ENCODE results near the gene RGR.

Gene RGR

GRCh38 chr10:84208023-84208422, 36.8 kb upstream of the RGR start:
- FAIRE-seq = no peak

GRCh38 chr10:84211566-84211965, 33.3 kb upstream of the RGR start:
- TF ChIP-seq CTCF (IDR thresholded peaks at IDR 0.05; ENCODE audit: insufficient read depth, missing control alignments) = no peak
- DNase-seq (ENCODE audit: insufficient read length, low spot score) (no peak), FAIRE-seq (no peak)

More at GRCh38 chr10:84208023-84208422, 36.8 kb upstream of the RGR start:
- no peak for DNase-seq (ENCODE audit: insufficient read length, low spot score)
- no peak for TF ChIP-seq CTCF (IDR thresholded peaks at IDR 0.05; ENCODE audit: insufficient read depth, missing control alignments)

DNA sequence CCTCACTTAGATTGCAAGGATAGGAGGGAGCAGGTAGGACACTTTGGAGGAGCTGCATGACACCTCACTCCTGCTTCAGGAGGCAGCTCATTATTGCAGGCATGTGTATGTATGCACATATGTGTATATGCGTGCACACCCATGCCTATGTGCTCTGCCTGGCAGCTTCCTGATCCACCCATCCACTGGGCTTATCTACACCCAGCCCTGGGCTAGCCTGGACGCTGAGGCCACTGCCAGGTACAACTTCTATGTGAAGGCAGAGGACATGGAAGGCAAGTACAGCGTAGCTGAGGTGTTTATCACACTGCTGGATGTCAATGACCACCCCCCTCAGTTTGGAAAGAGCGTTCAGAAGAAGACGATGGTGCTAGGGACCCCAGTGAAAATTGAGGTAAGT, 32.8 kb upstream of the RGR start:
- no peak for TF ChIP-seq CTCF (IDR thresholded peaks at IDR 0.05; ENCODE audit: insufficient read depth, missing control alignments)
- no peak for DNase-seq (ENCODE audit: insufficient read length, low spot score)
- no peak for FAIRE-seq

DNA sequence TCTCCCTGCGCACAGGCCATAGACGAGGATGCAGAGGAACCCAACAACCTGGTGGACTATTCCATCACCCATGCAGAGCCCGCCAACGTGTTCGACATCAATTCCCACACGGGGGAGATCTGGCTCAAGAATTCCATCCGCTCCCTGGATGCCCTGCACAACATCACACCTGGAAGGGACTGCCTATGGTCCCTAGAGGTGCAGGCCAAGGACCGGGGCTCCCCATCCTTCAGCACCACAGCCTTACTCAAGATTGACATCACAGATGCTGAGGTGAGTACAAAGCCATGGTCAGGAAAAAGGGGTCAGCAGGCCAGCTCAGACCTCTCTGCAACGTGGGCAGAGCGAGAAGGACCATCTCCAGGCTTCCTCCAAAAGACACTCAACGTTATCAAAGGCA, 31.8 kb upstream of the RGR start:
- TF ChIP-seq CTCF (IDR thresholded peaks at IDR 0.05; ENCODE audit: insufficient read depth, missing control alignments) = no peak
- DNase-seq (ENCODE audit: insufficient read length, low spot score) (no peak), FAIRE-seq (no peak)

GRCh38 chr10:84214046-84214572, 30.7 kb upstream of the RGR start:
- DNase-seq (ENCODE audit: insufficient read length, low spot score) (no peak), FAIRE-seq (no peak)
- no peak for TF ChIP-seq CTCF (IDR thresholded peaks at IDR 0.05; ENCODE audit: insufficient read depth, missing control alignments)

GRCh38 chr10:84214612-84215235, 30.1 kb upstream of the RGR start:
- TF ChIP-seq CTCF (IDR thresholded peaks at IDR 0.05; ENCODE audit: insufficient read depth, missing control alignments) = peak; percentile 46
- no peak for FAIRE-seq
- DNase-seq (ENCODE audit: insufficient read length, low spot score) = no peak

- FAIRE-seq (no peak), DNase-seq (ENCODE audit: insufficient read length, low spot score) (no peak)
- no peak for TF ChIP-seq CTCF (IDR thresholded peaks at IDR 0.05; ENCODE audit: insufficient read depth, missing control alignments)
These were observed 28.0 kb upstream of the RGR start for GRCh38 chr10:84216834-84217233.
